A549 (cell line): ENCODE results near the gene ZFP36L1.

ENCODE experiments used
- BHLHE40 ChIP-seq: IDR thresholded peaks from 2 replicates; pipeline ENCODE4 v1.6.1; 2012; ENCODE audit warnings: low read depth, low read length, inconsistent platforms
- EP300 ChIP-seq, 2 experiments: fragments of >200 bp; sonication (Bioruptor Twin); formaldehyde crosslinking; IDR thresholded peaks; 2 replicates in 1 of 2; 3 replicates in 1 of 2; pipeline ENCODE4 v1.6.1; 2016 to 2017
- JUN ChIP-seq, 2 experiments: fragments of >200 bp; sonication (Bioruptor Twin); formaldehyde crosslinking; IDR thresholded peaks; 2 replicates in 1 of 2; 3 replicates in 1 of 2; pipeline ENCODE4 v1.6.1; 2016 to 2017
- JUNB ChIP-seq: fragments of >200 bp; sonication (Bioruptor Twin); formaldehyde crosslinking; IDR thresholded peaks from 2 replicates; pipeline ENCODE4 v1.6.1; 2016
- MYC ChIP-seq: IDR thresholded peaks from 2 replicates; pipeline ENCODE4 v1.6.1; 2012; ENCODE audit warnings: mild to moderate bottlenecking, inconsistent platforms, low read length, improper control_type of control experiment, borderline replicate concordance
- POLR2A ChIP-seq: IDR thresholded peaks from 2 replicates; pipeline ENCODE4 v1.6.1; 2012; ENCODE audit warnings: mild to moderate bottlenecking, low read length
- RAD21 ChIP-seq, 2 experiments: fragments of >200 bp in 1 of 2; sonication (Bioruptor Twin) in 1 of 2; formaldehyde crosslinking in 1 of 2; IDR thresholded peaks in 1 of 2; conservative IDR thresholded peaks in 1 of 2; 2 replicates in 1 of 2; 3 replicates in 1 of 2; pipeline ENCODE4 v1.6.1; 2012 to 2018; ENCODE audit warnings: inconsistent platforms in 1 of 2
- RFX5 ChIP-seq: fragments of 450-650 bp; IDR thresholded peaks from 2 replicates; pipeline ENCODE4 v1.7.1; 2014; ENCODE audit warnings: antibody characterized with exemption, mild to moderate bottlenecking, moderate library complexity
- SREBF2 ChIP-seq: fragments of 450-650 bp; IDR thresholded peaks from 2 replicates; pipeline ENCODE4 v1.6.1; 2014; ENCODE audit warnings: mild to moderate bottlenecking, moderate library complexity
- ZFP36 ChIP-seq: fragments of 450-650 bp; IDR thresholded peaks from 2 replicates; pipeline ENCODE4 v1.6.1; 2014; ENCODE audit warnings: borderline replicate concordance; ENCODE audit not compliant: partially characterized antibody
- TF ChIP-seq, protein P1 (sequence below): fragments of >200 bp; sonication (Bioruptor Twin); formaldehyde crosslinking; IDR thresholded peaks from 3 replicates; pipeline ENCODE4 v1.5.1; 2016
- TF ChIP-seq, protein P2 (sequence below): IDR thresholded peaks from 2 replicates; pipeline ENCODE4 v1.6.1; 2012
- TF ChIP-seq, protein P3 (sequence below): fragments of >200 bp; sonication (Bioruptor Twin); formaldehyde crosslinking; IDR thresholded peaks from 3 replicates; pipeline ENCODE4 v1.6.1; 2016
- TF ChIP-seq, protein P4 (sequence below): fragments of 200-600 bp; sonication (generic); IDR thresholded peaks from 2 replicates; pipeline ENCODE4 v1.6.1; 2016; ENCODE audit warnings: antibody characterized with exemption, mild to moderate bottlenecking, moderate library complexity

DNA sequence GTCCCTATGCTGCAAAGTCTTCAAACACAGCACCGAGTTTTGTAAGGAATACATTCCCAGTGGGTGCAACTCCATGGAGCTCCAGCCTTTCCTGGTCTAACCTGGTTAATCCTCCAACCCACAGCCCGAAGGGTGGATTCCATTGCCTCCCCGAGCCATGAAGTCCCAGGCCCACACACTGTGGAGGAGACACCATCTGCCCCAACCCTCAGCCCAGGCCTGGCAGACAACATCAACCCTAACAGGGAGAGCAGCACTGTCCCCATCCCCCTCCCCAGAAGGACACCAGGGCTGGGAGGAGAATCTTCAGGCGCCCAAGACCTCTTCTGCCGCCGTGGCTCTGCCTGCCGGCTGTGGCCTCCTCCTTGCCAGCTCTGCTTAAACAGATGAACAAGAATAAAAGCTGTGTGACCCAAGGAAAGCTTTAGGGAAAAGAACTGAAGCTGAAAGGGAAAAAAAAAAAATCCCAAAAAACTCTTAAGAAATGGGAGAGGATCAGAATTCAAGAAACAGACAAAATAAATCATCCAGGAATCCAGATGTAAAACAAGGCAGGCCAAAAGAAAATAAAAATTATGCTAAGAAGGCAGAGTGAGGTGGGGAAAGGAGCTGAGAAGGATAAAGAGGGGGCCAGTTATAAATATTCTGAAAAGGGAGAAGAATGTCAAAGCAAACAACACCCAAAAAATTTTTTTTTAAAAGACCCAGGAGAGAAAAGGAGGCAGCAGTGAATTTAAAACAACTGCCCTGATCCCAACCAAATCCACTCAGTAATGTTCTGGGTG lies 16.0 kb upstream of the ZFP36L1 start:
- TF ChIP-seq ZFP36 (no peak), MYC (no peak), RAD21 (conservative IDR thresholded peaks at IDR 0.05 in 1 of 2, IDR thresholded peaks at IDR 0.05 in 1 of 2) (no peak), EP300 (IDR thresholded peaks at IDR 0.05) (no peak), RFX5 (no peak), JUN (IDR thresholded peaks at IDR 0.05) (no peak), JUNB (no peak), POLR2A (no peak), SREBF2 (no peak), BHLHE40 (no peak)
- TF ChIP-seq, protein P1, sequence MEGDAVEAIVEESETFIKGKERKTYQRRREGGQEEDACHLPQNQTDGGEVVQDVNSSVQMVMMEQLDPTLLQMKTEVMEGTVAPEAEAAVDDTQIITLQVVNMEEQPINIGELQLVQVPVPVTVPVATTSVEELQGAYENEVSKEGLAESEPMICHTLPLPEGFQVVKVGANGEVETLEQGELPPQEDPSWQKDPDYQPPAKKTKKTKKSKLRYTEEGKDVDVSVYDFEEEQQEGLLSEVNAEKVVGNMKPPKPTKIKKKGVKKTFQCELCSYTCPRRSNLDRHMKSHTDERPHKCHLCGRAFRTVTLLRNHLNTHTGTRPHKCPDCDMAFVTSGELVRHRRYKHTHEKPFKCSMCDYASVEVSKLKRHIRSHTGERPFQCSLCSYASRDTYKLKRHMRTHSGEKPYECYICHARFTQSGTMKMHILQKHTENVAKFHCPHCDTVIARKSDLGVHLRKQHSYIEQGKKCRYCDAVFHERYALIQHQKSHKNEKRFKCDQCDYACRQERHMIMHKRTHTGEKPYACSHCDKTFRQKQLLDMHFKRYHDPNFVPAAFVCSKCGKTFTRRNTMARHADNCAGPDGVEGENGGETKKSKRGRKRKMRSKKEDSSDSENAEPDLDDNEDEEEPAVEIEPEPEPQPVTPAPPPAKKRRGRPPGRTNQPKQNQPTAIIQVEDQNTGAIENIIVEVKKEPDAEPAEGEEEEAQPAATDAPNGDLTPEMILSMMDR, result no peak
- TF ChIP-seq, protein P2, sequence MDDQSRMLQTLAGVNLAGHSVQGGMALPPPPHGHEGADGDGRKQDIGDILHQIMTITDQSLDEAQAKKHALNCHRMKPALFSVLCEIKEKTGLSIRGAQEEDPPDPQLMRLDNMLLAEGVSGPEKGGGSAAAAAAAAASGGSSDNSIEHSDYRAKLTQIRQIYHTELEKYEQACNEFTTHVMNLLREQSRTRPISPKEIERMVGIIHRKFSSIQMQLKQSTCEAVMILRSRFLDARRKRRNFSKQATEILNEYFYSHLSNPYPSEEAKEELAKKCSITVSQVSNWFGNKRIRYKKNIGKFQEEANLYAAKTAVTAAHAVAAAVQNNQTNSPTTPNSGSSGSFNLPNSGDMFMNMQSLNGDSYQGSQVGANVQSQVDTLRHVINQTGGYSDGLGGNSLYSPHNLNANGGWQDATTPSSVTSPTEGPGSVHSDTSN, result no peak
- TF ChIP-seq, protein P3, sequence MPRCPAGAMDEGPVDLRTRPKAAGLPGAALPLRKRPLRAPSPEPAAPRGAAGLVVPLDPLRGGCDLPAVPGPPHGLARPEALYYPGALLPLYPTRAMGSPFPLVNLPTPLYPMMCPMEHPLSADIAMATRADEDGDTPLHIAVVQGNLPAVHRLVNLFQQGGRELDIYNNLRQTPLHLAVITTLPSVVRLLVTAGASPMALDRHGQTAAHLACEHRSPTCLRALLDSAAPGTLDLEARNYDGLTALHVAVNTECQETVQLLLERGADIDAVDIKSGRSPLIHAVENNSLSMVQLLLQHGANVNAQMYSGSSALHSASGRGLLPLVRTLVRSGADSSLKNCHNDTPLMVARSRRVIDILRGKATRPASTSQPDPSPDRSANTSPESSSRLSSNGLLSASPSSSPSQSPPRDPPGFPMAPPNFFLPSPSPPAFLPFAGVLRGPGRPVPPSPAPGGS, result no peak
- TF ChIP-seq, protein P4, sequence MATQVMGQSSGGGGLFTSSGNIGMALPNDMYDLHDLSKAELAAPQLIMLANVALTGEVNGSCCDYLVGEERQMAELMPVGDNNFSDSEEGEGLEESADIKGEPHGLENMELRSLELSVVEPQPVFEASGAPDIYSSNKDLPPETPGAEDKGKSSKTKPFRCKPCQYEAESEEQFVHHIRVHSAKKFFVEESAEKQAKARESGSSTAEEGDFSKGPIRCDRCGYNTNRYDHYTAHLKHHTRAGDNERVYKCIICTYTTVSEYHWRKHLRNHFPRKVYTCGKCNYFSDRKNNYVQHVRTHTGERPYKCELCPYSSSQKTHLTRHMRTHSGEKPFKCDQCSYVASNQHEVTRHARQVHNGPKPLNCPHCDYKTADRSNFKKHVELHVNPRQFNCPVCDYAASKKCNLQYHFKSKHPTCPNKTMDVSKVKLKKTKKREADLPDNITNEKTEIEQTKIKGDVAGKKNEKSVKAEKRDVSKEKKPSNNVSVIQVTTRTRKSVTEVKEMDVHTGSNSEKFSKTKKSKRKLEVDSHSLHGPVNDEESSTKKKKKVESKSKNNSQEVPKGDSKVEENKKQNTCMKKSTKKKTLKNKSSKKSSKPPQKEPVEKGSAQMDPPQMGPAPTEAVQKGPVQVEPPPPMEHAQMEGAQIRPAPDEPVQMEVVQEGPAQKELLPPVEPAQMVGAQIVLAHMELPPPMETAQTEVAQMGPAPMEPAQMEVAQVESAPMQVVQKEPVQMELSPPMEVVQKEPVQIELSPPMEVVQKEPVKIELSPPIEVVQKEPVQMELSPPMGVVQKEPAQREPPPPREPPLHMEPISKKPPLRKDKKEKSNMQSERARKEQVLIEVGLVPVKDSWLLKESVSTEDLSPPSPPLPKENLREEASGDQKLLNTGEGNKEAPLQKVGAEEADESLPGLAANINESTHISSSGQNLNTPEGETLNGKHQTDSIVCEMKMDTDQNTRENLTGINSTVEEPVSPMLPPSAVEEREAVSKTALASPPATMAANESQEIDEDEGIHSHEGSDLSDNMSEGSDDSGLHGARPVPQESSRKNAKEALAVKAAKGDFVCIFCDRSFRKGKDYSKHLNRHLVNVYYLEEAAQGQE, result no peak
